MCF 10A (cell line): Measurements from ENCODE around the gene RBL2. TPM values are rescaled to one million over a fixed set of nuclear protein-coding genes. Genes with fewer than 3 reads are reported as not detected.
A peak's percentile ranks its signal among the peaks of the same experiment; 100 is the strongest.
"Not testable (repeated sequence)": the region's sequence is repeated elsewhere in the genome, so short reads cannot be mapped to it uniquely, and the experiment has no call there.

ENCODE experiments used
- Bru-seq: library from RNA; stranded (reverse); fragments of 400-500 nt; gene quantifications from one replicate; lab custom pipeline; 2021; lab: Mats Ljungman, UMichigan
- BruChase-seq, 2 experiments: library from RNA; stranded (reverse); fragments of 400-500 nt; gene quantifications; one replicate each; lab custom pipeline; 2021; lab: Mats Ljungman, UMichigan
- BruUV-seq: library from RNA; stranded (reverse); fragments of 400-500 nt; replicated peaks from 2 replicates; lab custom pipeline; 2021; lab: Mats Ljungman, UMichigan
- CTCF ChIA-PET: fragments of 300-600 bp; sonication (Branson Sonifier 250); formaldehyde crosslinking; extraction: SDS; loops from one replicate; lab custom pipeline; 2021; ENCODE audit warnings: antibody characterized with exemption, inconsistent platforms; lab: Yijun Ruan, JAX
- POLR2A ChIA-PET: fragments of 300-600, 350-650 bp; sonication (Branson Sonifier 250); formaldehyde crosslinking; extraction: SDS; loops from one replicate; lab custom pipeline; 2020; ENCODE audit warnings: antibody characterized with exemption, inconsistent platforms; lab: Yijun Ruan, JAX
- DNase-seq: peaks from one replicate; pipeline ENCODE4 v3.0.0-alpha.2; 2018; ENCODE audit not compliant: unreplicated experiment
- H3K27ac Mint-ChIP-seq: one replicate; pipeline ENCODE4 v1.8.0; 2022; ENCODE audit warnings: mild to moderate bottlenecking, low read depth, mixed read lengths; ENCODE audit not compliant: unreplicated experiment
- H3K27me3 Mint-ChIP-seq: one replicate; pipeline ENCODE4 v1.8.0; 2022; ENCODE audit warnings: mixed read lengths; ENCODE audit not compliant: insufficient read depth, unreplicated experiment
- H3K36me3 Mint-ChIP-seq: one replicate; pipeline ENCODE4 v1.8.0; 2022; ENCODE audit warnings: mild to moderate bottlenecking, moderate library complexity, mixed read lengths; ENCODE audit not compliant: insufficient read depth, unreplicated experiment
- H3K4me1 Mint-ChIP-seq: one replicate; pipeline ENCODE4 v1.8.0; 2022; ENCODE audit warnings: mixed read lengths; ENCODE audit not compliant: insufficient read depth, unreplicated experiment
- H3K4me3 Mint-ChIP-seq: one replicate; pipeline ENCODE4 v1.8.0; 2022; ENCODE audit warnings: mild to moderate bottlenecking, moderate library complexity, mixed read lengths; ENCODE audit not compliant: unreplicated experiment
- H3K9me3 Mint-ChIP-seq: one replicate; pipeline ENCODE4 v1.8.0; 2022; ENCODE audit warnings: mixed read lengths; ENCODE audit not compliant: unreplicated experiment
- intact Hi-C: fragments of 100-400 bp; cut with micrococcal nuclease; formaldehyde crosslinking; loops from 2 replicates; pipeline ENCODE4 v1.14.1; 2022
- long read RNA-seq: library from polyadenylated mRNA; stranded (forward); transcript quantifications from one replicate; pipeline ENCODE4 v2.0.0, GENCODE V29; 2022
- total RNA-seq: library from RNA; stranded (reverse); gene quantifications from 2 replicates; pipeline ENCODE4 v1.2.3, GENCODE V29; 2022
- TF ChIP-seq, protein P1 (sequence below): fragments of 200-600 bp; IDR thresholded peaks from one replicate; pipeline ENCODE4 v1.8.0; 2022; ENCODE audit warnings: antibody characterized with exemption, mild to moderate bottlenecking; ENCODE audit not compliant: unreplicated experiment

Gene RBL2, protein sequence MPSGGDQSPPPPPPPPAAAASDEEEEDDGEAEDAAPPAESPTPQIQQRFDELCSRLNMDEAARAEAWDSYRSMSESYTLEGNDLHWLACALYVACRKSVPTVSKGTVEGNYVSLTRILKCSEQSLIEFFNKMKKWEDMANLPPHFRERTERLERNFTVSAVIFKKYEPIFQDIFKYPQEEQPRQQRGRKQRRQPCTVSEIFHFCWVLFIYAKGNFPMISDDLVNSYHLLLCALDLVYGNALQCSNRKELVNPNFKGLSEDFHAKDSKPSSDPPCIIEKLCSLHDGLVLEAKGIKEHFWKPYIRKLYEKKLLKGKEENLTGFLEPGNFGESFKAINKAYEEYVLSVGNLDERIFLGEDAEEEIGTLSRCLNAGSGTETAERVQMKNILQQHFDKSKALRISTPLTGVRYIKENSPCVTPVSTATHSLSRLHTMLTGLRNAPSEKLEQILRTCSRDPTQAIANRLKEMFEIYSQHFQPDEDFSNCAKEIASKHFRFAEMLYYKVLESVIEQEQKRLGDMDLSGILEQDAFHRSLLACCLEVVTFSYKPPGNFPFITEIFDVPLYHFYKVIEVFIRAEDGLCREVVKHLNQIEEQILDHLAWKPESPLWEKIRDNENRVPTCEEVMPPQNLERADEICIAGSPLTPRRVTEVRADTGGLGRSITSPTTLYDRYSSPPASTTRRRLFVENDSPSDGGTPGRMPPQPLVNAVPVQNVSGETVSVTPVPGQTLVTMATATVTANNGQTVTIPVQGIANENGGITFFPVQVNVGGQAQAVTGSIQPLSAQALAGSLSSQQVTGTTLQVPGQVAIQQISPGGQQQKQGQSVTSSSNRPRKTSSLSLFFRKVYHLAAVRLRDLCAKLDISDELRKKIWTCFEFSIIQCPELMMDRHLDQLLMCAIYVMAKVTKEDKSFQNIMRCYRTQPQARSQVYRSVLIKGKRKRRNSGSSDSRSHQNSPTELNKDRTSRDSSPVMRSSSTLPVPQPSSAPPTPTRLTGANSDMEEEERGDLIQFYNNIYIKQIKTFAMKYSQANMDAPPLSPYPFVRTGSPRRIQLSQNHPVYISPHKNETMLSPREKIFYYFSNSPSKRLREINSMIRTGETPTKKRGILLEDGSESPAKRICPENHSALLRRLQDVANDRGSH
- total RNA-seq (26.1 and 28.5 TPM in 2 replicates), Bru-seq, nascent RNA (percentile 75 among the genes with signal in this experiment), BruChase-seq, experiment 1, labeled RNA remaining after a 6-hour chase (percentile 79 among the genes with signal in this experiment), BruChase-seq, experiment 2, labeled RNA remaining after a 2-hour chase (percentile 77 among the genes with signal in this experiment)
- long read RNA-seq, full-length matches to known transcripts = 22 of 43 reads
- long read RNA-seq, partial matches to known transcripts = 8 of 43 reads
- long read RNA-seq, other reads (novel, unspliced or antisense) = 13 of 43 reads

DNA sequence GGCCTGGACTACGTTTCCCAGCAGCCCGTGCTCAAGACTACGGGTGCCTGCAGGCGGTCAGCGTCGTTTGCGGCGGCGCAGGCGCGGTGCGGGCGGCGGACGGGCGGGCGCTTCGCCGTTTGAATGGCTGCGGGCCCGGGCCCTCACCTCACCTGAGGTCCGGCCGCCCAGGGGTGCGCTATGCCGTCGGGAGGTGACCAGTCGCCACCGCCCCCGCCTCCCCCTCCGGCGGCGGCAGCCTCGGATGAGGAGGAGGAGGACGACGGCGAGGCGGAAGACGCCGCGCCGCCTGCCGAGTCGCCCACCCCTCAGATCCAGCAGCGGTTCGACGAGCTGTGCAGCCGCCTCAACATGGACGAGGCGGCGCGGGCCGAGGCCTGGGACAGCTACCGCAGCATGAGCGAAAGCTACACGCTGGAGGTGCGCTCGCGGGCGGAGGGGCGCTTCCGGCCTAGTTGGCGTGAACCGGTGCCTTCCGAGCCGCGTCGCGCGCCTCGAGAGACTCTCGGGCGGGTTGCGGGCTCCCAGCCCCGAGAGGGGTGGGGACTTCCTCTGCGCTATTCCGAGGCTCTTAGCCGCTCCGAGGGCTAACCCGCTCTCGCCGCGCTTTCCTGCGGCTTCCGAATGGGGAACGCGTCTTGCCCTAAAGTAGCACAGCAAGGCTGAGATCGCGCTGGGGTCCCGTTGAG, at the start of gene RBL2:
TSS of gene RBL2 (plus strand) at position 95 of the 689 bp plus-strand sequence. CDS start at position 181, 86 bp downstream.
- peak; percentile 73 for DNase-seq
- Mint-ChIP-seq H3K36me3 (no peaks in the 10 kb centered on the region), H3K27me3 (no peaks in the 10 kb centered on the region), H3K9me3 (no peaks in the 10 kb centered on the region), H3K27ac (peak within 1 kb of the TSS; percentile 95), H3K4me1 (peaks cover 2% of the 10 kb centered on the region), H3K4me3 (peak within 1 kb of the TSS; percentile 97)
- POLR2A ChIA-PET = interaction anchor here (0.6 to 6.4 kb wide), 15 partner anchors 10 to 546 kb away, joined by 3 to 85 read pairs (median 5); partner anchors contain the start of gene AKTIP
- intact Hi-C loops = loop anchor here (5.0 to 10.0 kb wide), 2 partner anchors 68 to 380 kb away; partner anchors contain the start of genes AKTIP, CHD9 and CHD9NB
- TF ChIP-seq, protein P1, sequence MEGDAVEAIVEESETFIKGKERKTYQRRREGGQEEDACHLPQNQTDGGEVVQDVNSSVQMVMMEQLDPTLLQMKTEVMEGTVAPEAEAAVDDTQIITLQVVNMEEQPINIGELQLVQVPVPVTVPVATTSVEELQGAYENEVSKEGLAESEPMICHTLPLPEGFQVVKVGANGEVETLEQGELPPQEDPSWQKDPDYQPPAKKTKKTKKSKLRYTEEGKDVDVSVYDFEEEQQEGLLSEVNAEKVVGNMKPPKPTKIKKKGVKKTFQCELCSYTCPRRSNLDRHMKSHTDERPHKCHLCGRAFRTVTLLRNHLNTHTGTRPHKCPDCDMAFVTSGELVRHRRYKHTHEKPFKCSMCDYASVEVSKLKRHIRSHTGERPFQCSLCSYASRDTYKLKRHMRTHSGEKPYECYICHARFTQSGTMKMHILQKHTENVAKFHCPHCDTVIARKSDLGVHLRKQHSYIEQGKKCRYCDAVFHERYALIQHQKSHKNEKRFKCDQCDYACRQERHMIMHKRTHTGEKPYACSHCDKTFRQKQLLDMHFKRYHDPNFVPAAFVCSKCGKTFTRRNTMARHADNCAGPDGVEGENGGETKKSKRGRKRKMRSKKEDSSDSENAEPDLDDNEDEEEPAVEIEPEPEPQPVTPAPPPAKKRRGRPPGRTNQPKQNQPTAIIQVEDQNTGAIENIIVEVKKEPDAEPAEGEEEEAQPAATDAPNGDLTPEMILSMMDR = no peak
- CTCF ChIA-PET = interaction anchor here (1.0 kb wide), 1 partner anchor 10 kb away, joined by 4 read pairs; no protein-coding TSS in a partner anchor
- BruUV-seq = no TSS peak

DNA sequence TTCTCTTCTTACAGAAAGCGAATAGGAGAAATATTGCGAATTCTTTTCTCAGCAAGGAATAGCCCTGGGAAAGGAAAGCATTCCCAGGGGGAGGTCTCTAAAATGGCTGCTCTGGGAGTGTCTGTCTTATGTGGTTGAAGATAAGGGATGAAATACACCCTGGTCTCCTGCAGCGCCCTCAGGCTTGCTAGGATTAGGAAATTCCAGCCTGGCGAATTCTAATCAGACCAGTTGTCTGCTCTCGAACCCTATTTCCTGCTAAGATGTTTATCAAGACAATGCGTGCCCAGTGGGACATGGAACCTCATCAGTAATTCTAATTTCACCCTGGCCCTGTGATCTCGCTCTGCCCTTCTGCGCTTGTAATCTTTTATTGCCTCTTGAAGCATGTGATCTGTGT, 49.7 kb upstream of the RBL2 start:
- BruUV-seq, CTCF ChIA-PET, H3K27ac Mint-ChIP-seq, H3K36me3 Mint-ChIP-seq, DNase-seq, H3K27me3 Mint-ChIP-seq, H3K4me1 Mint-ChIP-seq, H3K9me3 Mint-ChIP-seq, H3K4me3 Mint-ChIP-seq, intact Hi-C loops: not testable (repeated sequence)
- POLR2A ChIA-PET = interaction anchor here (0.7 kb wide), 1 partner anchor 11 kb away, joined by 3 read pairs; no protein-coding TSS in a partner anchor

DNA sequence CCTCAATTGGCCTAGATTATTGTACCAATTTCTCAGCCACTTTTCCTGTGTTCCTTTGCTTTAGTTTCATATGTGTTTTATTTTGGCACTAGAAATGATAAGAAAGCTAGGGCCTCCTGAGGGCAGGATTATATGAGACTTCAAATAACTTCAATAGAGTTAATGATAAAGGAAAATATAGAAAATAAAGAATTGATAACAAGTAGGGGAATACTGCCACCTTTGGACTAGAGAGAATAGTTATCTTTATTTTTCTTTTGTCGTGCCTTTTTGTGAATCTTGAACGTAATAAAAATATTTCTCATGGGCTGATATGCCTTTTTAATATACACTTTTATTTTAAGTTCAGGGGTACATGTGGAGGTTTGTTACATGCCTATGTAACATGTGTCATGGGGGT, 29.3 kb upstream of the RBL2 start:
- ChIA-PET CTCF (interaction anchor here (0.6 to 1.3 kb wide), 8 partner anchors 10 to 1243 kb away, joined by 3 to 5 read pairs (median 3); no protein-coding TSS in a partner anchor), POLR2A (interaction anchor here (1.3 kb wide), 1 partner anchor 10 kb away, joined by 5 read pairs; no protein-coding TSS in a partner anchor)
- peak; percentile 8 for DNase-seq
- intact Hi-C loops = no loop called here
- Mint-ChIP-seq H3K9me3 (no peaks in the 10 kb centered on the region), H3K4me1 (no peaks in the 10 kb centered on the region), H3K4me3 (no peak overlapping the region), H3K27ac (no peak overlapping the region), H3K36me3 (no peaks in the 10 kb centered on the region), H3K27me3 (no peaks in the 10 kb centered on the region)
- BruUV-seq = no TSS peak
- TF ChIP-seq, protein P1 = peak; percentile 24
